Memory B cell (primary cell): Measurements from ENCODE around the gene CHGA.
A peak's percentile ranks its signal among the peaks of the same experiment; 100 is the strongest.

ENCODE experiments used
- ATAC-seq: fragments of 150-1000 bp; cut with Tn5 transposase; 2 replicates; pipeline ENCODE4 v1.10.0; 2021; ENCODE audit warnings: low read depth, mild to moderate bottlenecking, moderate library complexity
- DNase-seq, 2 donors: peaks; one replicate each; pipeline ENCODE4 v3.0.0; 2022; ENCODE audit warnings: low spot score in 2 of 2
- H3K27ac Mint-ChIP-seq: one replicate; pipeline ENCODE4 v1.8.0; 2022; ENCODE audit warnings: mild to moderate bottlenecking, moderate library complexity, mixed read lengths
- H3K27me3 Mint-ChIP-seq: one replicate; pipeline ENCODE4 v1.8.0; 2022; ENCODE audit warnings: mixed read lengths
- H3K36me3 Mint-ChIP-seq: one replicate; pipeline ENCODE4 v1.8.0; 2022; ENCODE audit warnings: mild to moderate bottlenecking, mixed read lengths
- H3K4me1 Mint-ChIP-seq: one replicate; pipeline ENCODE4 v1.8.0; 2022; ENCODE audit warnings: mixed read lengths
- H3K4me3 Mint-ChIP-seq: one replicate; pipeline ENCODE4 v1.8.0; 2022; ENCODE audit warnings: mild to moderate bottlenecking, moderate library complexity, mixed read lengths
- H3K9me3 Mint-ChIP-seq: one replicate; pipeline ENCODE4 v1.8.0; 2022; ENCODE audit warnings: mixed read lengths

The CHGA gene

DNA sequence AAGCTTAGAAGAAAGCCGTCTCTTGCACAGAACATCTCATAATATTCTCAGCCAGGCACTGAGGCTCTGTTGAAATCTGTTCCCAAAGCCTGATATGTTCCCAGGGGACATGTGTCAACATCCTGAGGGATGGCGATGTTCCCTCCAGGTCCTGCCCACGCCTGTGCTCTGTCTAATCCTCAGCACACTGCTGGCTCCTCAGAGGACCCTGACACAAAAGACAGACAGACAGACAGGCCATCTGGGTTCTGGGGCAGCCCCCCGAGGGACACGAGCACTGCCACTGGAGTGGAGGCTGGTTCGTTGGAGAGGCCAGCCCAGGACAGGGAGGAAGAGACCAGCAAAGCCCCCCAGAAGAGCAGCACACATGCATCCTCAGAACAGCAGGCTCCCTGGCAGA is 27.8 kb downstream of the CHGA start:
- Mint-ChIP-seq H3K9me3 (no peaks in the 10 kb centered on the region), H3K4me3 (no peak overlapping the region), H3K36me3 (peaks cover 17% of the 10 kb centered on the region), H3K27ac (peak overlapping the region; percentile 55), H3K27me3 (no peaks in the 10 kb centered on the region), H3K4me1 (peaks cover 6% of the 10 kb centered on the region)
- ATAC-seq (no peak), DNase-seq (no peak)

DNA sequence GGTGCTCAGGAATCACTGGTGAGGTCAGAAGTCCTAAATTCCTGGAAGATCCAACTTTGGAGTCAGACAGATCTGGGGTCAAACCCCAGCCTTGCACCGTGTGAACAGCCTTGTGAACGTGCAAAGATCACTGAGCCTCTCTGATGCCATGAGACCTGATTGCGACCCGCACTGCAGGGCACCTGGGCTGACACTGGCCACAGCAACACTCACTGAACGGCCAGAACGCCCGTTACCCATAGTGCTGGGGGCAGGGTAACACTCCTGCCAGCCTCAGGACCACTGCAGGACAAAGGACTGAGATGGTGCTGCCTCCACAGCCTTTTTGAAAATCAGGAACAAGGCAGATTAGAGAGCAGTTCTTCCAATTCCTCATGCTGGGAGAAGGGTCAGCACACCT is 28.3 kb downstream of the CHGA start:
- no peaks in the 10 kb centered on the region for H3K27me3 Mint-ChIP-seq
- H3K4me1 Mint-ChIP-seq = peaks cover 6% of the 10 kb centered on the region
- DNase-seq = no peak
- no peaks in the 10 kb centered on the region for H3K9me3 Mint-ChIP-seq
- no peak overlapping the region for H3K4me3 Mint-ChIP-seq
- H3K27ac Mint-ChIP-seq = no peak overlapping the region
- ATAC-seq = no peak
- peaks cover 17% of the 10 kb centered on the region for H3K36me3 Mint-ChIP-seq

DNA sequence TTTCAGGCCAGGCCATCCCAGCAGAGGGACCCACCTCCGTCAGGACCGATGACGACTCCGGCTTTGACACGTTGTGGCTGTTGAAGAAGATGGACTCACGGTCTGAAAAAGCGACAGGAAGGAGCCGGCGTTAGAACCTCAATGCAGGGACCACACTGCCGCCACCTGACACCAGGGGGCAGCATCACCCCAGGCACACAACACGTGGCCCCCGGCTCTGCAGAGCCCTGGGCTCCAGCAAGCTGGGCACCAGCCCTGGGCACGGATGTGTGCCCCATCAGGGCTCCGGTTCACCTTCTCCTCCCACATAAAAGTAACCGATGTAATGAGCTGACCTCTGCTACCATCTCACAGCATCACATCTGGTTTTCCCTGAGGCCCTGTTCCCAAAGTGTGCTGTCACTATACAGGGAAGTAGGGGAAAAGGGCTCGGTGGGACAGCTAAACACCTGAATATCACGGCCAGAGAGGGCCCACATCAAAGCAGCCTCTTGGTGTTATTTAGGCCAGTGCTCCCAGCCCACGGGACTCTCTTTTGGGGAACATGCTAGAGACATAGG is 29.0 kb downstream of the CHGA start:
- peak; percentile 97 for ATAC-seq
- Mint-ChIP-seq H3K4me1 (peaks cover 6% of the 10 kb centered on the region), H3K27ac (no peak overlapping the region), H3K36me3 (peaks cover 17% of the 10 kb centered on the region), H3K4me3 (no peak overlapping the region), H3K9me3 (no peaks in the 10 kb centered on the region), H3K27me3 (no peaks in the 10 kb centered on the region)
- peak; percentile 81 to 89 for DNase-seq

DNA sequence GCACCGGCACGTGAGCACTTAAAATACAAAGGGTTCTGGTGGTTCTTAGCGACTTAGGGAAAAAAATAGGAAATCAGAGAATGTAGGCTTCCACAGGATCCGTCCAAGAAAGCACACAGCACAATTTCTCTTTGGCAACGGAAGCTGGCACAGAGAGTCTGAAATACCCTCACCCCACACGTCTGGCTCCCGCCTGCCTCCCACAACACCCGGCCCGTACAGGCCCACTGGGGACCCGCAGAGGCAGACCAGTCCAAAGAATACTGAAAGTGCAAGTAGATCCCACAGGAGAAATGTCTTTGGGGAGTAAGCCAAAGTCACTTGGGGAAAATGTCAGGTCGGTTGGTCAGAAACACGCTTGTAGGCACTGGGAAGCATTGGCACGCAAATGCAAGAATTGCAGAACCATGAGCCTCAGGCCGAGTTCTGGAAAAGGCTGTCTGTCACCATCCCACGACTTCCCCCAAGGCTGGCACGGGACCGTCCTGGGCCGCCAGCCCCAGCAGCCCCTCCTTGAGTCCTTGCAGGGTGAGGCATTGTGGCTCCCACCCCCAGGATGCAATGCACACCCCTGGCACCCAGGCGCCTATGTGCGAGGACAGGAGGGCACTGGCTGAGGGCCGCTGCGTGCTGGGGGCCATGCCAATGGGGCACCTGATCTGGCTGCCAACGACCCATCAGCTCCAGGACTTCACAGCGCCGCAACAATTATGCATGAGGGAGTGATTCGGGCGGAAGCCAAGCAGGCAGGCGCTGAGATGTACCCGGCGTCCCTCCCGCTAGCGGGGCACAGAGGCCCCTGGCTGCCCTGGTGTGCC is 29.7 kb downstream of the CHGA start:
- Mint-ChIP-seq H3K27ac (no peak overlapping the region), H3K4me1 (peaks cover 6% of the 10 kb centered on the region), H3K9me3 (no peaks in the 10 kb centered on the region), H3K27me3 (no peaks in the 10 kb centered on the region), H3K36me3 (peaks cover 13% of the 10 kb centered on the region), H3K4me3 (no peak overlapping the region)
- ATAC-seq = no peak
- no peak for DNase-seq

DNA sequence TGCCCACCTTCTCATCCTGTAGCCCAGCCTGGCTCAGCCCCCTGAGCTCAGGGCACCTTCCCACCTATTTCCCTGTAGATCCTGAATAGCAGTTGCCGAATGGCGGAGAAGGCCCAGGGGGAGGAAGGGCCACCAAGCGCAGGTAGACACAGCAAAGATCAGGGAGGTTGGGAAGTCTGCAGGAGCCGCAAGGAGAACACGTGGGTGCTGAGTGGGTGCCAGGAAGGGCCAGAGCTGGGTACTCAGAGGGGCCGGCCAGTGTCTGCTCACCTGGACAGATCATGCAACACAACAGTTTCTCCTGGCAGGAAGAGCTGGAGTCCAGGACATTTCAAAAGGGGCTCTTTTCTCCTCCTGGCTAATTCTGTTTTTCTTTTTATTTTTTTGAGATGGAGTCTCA is 30.6 kb downstream of the CHGA start:
- Mint-ChIP-seq H3K27me3 (no peaks in the 10 kb centered on the region), H3K27ac (no peak overlapping the region), H3K36me3 (peaks cover 15% of the 10 kb centered on the region)

DNA sequence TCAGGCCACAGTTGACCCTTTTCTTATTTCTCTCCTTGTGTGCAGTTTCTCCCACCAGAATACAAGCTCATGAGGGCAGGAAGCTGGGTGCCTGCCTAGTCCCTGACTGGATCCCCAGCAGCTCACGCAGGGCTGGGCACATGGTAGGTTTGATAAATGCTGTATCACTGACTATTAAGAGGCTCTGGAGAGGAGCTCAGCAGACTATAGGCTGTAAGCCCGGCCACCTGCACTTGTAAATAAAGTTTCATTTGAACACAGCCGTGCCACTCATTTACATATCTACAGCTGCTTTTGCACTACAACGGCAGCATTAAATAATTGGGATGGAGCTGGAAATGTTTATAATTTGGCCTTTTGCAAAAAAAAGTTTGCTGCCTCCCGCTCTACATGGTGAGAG is 32.0 kb downstream of the CHGA start:
- DNase-seq (no peak), ATAC-seq (no peak)
- Mint-ChIP-seq H3K27me3 (no peaks in the 10 kb centered on the region), H3K9me3 (no peaks in the 10 kb centered on the region), H3K4me1 (peaks cover 6% of the 10 kb centered on the region), H3K4me3 (no peak overlapping the region), H3K27ac (no peak overlapping the region), H3K36me3 (peaks cover 14% of the 10 kb centered on the region)

More for the DNA sequence above, 30.6 kb downstream of the CHGA start:
- ATAC-seq (no peak), DNase-seq (no peak)
- Mint-ChIP-seq H3K4me3 (no peak overlapping the region), H3K9me3 (no peaks in the 10 kb centered on the region), H3K4me1 (peaks cover 6% of the 10 kb centered on the region)

DNA sequence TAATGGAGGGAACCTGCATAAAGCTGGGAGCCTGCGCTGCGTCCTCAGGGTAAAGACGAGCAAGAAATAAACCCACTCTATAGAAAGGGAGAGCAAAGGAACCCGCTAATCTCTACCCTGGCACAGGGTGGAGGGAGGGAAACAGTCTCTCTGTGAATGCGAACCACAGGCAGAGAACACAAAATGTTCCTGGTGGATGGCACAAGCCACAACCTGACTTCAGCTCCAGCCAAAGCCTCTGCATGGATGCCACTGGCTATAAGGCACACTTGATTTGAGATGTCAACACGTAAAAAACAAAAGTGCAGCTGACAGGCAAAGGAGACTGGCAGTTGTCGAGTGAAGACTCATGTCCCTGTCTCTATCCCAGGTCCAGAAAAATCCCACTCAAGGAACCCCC is 32.4 kb downstream of the CHGA start:
- peaks cover 12% of the 10 kb centered on the region for H3K36me3 Mint-ChIP-seq
- H3K27ac Mint-ChIP-seq = no peak overlapping the region

DNA sequence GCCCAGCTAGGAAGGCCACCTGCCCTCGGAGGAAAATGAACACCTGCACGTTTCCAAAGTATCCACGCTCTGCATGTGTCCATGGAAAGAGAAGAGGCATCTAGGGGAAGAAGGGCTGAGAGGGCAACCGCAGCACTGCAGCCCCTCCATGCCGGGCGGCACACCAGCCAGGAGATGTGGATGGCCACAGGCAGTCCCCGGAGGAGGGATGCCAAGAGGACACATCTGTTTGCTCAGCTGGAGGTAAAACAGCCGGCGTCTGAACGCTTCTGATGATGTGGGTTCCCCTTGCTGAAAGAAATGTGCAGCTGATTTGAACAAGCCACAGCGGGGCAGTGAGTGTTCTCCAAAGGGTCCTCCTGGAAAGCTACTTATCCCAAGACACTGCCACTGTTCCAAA is 34.0 kb downstream of the CHGA start:
- H3K9me3 Mint-ChIP-seq = no peaks in the 10 kb centered on the region
- peaks cover 11% of the 10 kb centered on the region for H3K36me3 Mint-ChIP-seq
- H3K4me1 Mint-ChIP-seq = peaks cover 4% of the 10 kb centered on the region
- no peak for DNase-seq
- ATAC-seq = no peak
- no peaks in the 10 kb centered on the region for H3K27me3 Mint-ChIP-seq
- H3K4me3 Mint-ChIP-seq = no peak overlapping the region
- no peak overlapping the region for H3K27ac Mint-ChIP-seq

More for the DNA sequence above, 32.4 kb downstream of the CHGA start:
- Mint-ChIP-seq H3K9me3 (no peaks in the 10 kb centered on the region), H3K27me3 (no peaks in the 10 kb centered on the region), H3K4me3 (no peak overlapping the region), H3K4me1 (peaks cover 6% of the 10 kb centered on the region)
- DNase-seq (no peak), ATAC-seq (no peak)

DNA sequence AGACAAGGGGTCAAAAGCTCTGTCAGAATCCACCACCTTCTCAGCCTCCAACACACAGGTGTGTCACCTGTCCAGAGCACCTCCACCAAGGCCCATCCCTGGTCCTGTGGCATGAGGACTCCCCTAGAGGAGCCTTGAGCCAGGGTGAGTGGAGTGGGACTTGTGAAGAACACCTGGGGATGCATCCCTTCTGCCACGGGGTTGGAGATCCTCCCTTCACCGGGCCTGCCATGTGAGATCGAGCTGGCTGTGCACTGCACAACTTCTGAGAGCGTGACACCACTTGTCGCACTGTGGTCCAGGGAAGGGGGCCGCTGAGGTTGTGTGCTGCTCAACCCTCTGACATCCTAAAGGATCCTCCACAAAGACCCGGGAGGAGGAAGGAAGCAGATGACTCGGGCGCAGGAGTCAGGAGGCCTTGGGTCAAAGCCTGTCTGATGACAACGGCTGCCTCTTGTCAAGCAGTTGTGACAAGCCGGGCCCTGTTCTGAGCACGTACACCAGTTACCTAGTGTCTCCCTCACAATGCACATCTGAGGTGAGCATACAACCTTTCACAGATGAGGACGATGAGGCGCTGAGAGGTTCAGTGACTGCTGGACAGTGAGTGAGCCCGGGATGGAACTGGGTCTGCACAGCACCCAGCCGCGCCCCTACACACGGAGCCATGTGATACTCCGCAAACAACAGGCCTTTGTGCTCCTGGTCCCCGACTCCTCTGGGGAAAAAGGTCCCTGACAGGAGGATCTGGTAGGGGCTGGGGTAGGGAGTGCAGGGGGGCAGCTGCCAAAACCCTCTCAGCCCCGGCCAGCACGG is 35.6 kb downstream of the CHGA start:
- peaks cover 11% of the 10 kb centered on the region for H3K36me3 Mint-ChIP-seq
- no peak for DNase-seq
- no peaks in the 10 kb centered on the region for H3K9me3 Mint-ChIP-seq
- no peaks in the 10 kb centered on the region for H3K4me1 Mint-ChIP-seq
- H3K27ac Mint-ChIP-seq = peak overlapping the region; percentile 58
- no peak overlapping the region for H3K4me3 Mint-ChIP-seq
- ATAC-seq = no peak
- no peaks in the 10 kb centered on the region for H3K27me3 Mint-ChIP-seq

DNA sequence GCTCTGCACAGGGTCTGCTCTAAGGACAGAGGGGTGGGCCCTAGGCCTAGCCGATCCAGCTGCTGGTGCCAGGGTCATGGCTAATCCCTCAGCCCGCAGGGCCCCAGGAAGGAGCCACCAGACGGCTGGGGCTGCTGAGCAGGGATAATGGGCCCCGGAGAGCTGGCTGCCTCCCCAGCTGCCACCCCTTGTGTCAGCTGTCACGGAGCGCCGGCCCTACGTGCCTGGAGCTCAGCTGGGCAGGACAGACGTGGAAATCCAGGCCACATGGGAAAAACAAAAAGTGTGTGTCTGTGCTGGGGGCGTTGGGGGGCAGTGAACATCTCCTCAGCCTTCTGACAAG is 36.2 kb downstream of the CHGA start:
- H3K36me3 Mint-ChIP-seq = peaks cover 11% of the 10 kb centered on the region
- no peak overlapping the region for H3K27ac Mint-ChIP-seq
- no peaks in the 10 kb centered on the region for H3K9me3 Mint-ChIP-seq
- no peaks in the 10 kb centered on the region for H3K4me1 Mint-ChIP-seq
- no peaks in the 10 kb centered on the region for H3K27me3 Mint-ChIP-seq
- H3K4me3 Mint-ChIP-seq = no peak overlapping the region
- ATAC-seq (no peak), DNase-seq (no peak)

DNA sequence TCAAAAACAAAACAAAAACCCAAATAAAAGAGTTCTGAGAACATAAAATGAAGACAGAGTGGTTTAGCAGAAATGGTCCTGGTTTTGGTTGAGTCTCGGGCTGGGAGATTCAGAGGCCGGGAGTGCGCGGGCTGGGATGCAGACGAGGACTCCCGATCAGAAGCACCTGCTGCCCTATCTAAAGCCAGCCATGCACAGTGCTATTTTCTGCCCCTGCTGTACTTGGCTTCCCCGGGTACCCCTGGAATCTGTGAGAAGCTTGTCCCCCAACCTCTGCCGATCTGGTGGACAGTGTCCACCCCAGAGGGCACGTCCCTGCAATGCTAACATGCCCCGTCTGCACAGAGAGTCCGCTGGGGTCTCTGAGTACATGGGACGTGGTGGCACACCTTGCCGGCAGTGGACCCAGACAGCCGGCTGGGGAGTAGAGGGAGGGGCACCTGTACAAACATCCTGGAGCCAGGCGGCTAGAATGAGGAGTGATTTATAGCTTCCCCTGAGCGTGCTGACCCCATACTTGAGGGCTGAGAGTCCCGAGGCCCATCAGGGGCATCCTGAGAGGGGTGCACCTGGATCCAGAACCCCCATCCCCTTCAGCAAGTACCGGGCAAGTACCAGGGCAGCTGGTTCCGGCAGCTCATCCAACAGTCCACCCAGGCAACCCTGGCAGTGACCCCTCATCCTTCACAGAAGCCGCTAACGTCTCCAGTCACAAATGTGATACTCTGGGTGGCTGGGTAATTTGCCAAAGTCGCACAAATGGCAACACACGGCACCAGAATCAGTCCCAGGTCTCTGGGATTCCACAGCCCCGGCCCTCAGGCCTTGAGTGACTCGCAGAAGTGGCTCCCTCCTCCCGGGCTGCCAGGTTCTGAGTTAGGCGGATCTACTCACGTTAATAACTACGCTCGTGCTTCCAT is 37.1 kb downstream of the CHGA start:
- Mint-ChIP-seq H3K4me1 (no peaks in the 10 kb centered on the region), H3K36me3 (peaks cover 11% of the 10 kb centered on the region), H3K4me3 (no peak overlapping the region), H3K27ac (no peak overlapping the region), H3K27me3 (no peaks in the 10 kb centered on the region), H3K9me3 (no peaks in the 10 kb centered on the region)
- DNase-seq (no peak), ATAC-seq (no peak)

DNA sequence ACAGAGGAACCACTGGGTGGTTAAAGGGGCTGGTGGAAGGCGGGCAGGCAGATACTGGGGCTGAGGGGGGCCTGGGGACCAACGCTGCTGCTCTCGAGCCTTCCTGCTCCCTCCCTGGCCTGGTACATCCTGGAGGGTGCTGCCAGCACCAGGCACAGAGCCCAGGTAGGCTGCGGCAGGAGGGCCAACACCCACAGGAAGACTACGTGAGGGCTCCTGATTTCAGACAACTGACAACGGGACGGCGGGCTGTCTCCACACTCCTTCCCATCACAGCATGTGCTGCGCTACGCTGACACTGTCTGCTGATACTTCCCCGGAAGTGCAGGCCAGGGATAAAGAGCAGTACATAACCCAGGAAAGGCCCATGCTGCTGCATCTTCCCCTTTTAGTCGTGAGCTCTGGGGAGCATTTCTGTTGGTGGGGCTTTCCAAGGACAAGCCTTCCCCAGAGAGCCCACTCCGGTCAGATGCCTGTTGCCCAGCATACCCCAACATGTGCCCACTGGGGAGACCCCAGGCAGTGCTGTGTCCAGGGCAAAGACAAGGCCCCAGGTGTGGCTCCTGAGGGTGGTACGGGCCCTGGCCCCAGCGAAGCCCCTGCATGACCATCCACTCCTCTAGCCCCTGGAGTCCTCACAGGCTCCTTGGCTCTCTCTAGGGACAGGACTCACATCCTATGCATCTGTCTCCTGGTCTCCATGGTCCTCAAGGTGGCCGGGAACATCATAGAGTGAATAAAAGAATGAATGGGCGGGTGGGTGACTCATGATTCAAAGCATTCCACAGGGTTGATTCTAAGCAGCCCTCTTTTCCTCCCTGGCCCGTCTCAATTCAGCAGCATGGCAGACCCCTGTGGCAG is 38.0 kb downstream of the CHGA start:
- H3K27me3 Mint-ChIP-seq = no peaks in the 10 kb centered on the region
- H3K27ac Mint-ChIP-seq = no peak overlapping the region
- no peaks in the 10 kb centered on the region for H3K9me3 Mint-ChIP-seq
- H3K36me3 Mint-ChIP-seq = peaks cover 11% of the 10 kb centered on the region
- no peaks in the 10 kb centered on the region for H3K4me1 Mint-ChIP-seq
- ATAC-seq = no peak
- H3K4me3 Mint-ChIP-seq = no peak overlapping the region
- DNase-seq = no peak

DNA sequence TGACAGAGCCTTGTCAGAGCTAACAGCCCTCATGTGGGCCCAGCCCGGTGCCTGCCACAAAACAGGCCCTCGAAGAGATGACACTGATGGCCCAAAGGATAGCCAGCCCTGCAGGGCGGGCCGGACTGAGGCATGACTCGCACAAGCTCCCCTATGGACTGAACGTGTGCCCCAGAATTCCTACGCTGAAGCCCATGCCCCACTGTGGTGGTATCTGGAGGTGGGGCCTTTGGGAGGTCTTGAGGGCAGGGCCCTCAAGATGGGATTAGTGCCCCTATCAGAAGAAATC is 38.6 kb downstream of the CHGA start:
- Mint-ChIP-seq H3K4me3 (no peak overlapping the region), H3K9me3 (no peaks in the 10 kb centered on the region), H3K36me3 (peaks cover 11% of the 10 kb centered on the region), H3K27ac (no peak overlapping the region), H3K27me3 (no peaks in the 10 kb centered on the region), H3K4me1 (no peaks in the 10 kb centered on the region)
- ATAC-seq (no peak), DNase-seq (no peak)
